ENCODE data around the gene TSHZ3.

The TSHZ3 gene

DNA sequence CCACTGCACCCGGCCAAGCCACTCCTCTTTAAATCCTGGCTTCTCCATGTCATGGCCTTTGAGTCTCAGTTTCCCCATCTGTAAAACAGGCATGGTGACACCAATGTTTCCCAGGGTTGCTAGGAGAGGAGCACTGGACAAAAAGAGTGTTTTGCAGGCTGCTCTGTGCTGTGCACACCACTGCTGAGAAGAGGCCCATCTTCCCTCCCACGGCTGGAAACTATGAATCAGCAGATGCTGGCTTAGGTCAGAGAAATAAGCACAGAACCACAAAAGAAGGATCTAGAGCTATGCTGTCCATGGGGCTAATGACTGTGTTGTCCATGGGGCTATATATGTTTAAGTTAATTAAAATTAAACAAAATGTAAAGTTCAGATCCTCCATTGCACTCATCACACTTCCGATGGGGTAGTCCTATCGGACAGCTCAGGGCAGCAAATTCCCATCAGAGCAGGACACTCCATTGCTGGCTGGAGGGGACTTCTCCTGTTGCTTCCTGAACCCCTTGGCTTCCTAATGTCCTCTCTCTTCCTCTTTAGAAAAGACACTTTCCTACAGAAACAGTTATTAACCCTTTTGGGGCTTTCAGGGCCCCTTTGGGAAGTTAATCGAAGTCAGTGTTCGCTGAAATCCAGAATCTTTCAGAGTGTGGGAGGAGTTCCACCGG, 37.1 kb downstream of the TSHZ3 start:
- DNase-seq = no peak

DNA sequence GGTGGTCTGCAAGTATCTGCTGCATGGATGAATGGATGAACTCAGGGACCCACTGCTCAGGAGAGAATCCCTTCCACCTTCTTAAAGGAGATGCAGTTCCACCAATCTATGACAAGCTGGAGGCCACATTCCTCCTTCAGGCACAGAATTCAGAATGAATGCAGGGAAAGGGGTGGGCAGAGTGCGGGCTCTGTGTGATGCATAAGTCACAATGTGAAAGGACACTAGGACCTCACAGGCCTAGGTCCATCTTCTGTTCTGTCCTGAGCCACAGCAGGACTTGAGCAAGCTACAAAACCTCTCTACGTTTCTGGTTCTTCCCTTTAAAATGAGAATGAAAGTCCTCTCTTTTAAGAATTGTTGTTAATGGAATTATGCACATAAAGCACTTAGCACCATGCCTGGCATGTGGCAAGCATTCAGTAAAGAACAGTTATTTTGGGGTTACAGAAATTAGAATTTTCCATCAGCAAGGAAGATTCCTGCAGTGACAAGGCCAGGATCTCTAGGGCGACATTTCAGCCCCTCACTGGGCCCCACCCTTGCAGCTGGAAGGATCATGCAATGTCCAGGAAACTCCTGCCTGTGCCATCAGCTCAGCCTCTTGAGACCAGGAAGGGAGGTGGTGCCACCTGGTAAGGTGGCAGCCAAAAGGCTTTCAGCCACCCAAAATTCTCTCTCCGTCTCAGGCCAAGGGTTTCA, 38.7 kb downstream of the TSHZ3 start:
- no peak for DNase-seq

DNA sequence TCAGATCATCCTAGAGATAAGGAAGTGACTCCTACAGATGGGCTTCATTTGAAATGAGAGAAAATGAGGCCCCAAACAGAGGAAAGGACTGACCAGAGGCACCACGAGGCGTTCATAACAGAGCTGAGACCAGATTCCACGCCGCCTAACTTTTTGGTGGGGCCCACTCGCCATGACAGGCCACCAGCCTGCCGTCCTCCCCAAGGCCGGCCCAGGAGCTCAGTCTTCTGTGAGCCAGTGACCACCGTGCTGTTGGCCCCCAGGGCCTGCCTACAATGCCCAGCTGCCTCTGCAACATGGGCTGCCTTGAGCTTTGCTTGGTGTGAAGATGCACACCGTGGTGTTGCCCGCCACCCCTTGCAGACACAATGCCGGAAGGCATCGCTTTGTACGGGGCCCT, 40.5 kb downstream of the TSHZ3 start:
- DNase-seq = no peak

DNA sequence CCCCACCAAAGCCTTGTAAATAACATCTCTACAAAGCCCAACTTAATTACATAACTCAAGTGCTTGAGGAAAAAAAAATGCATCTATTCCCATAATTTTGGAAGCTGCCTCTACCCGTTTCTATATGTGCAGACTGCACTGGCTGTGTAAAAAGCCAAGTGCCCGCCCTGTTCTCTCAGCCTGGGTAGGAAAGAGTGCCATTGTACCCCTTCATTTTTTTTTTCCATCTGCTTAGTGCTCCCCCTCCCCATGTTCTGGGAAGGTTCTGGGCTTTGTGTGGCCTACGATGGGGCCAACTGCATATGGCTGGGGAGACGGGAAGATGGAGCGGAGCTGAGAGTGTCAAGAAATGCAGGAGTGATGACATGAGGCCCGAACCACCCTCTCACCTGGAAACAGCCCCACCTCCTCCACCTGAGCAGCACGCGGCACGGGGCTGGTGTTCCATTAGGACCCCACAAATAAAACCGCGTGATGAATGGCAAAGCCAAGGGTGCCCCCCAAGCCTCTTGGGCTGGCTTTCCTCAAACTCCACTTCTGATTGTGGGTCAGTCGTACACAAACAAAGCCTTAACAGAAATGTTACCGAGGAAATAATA, 42.1 kb downstream of the TSHZ3 start:
- no peak for DNase-seq

DNA sequence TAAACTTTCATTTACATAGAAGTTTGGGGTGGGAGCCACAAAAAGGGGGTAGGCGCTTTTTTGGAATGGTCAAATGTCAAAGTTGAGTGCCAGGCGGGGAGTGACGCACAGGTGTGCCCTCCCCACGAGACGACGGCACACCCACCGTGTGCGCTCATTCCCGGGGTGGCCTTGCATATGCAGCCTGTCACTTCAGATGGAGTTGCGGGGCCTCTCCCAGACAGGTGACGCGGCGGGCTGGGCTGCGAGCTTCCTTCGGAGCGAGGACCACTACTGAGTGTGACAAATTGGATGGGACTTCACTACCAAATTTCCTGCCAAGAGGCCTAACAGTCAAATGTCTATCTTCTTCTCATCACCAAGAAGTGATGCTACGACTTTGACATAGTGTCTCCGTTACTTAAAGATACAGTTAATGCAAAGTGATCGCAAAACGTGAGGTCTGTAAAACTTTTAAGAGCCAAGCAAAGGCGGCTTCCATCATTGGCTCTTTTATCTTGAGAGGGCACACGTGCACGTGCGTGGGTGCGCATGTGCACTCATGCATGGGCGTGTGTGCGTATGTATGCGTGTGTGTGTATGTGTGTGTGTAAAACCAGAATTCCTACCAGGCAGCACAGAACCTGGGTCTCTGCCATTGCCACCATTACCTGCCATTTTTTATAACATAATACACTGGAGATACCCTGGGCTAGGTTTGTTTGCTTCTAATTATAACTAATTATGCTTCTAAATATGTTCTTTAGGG, 43.1 kb downstream of the TSHZ3 start:
- no peak for DNase-seq

DNA sequence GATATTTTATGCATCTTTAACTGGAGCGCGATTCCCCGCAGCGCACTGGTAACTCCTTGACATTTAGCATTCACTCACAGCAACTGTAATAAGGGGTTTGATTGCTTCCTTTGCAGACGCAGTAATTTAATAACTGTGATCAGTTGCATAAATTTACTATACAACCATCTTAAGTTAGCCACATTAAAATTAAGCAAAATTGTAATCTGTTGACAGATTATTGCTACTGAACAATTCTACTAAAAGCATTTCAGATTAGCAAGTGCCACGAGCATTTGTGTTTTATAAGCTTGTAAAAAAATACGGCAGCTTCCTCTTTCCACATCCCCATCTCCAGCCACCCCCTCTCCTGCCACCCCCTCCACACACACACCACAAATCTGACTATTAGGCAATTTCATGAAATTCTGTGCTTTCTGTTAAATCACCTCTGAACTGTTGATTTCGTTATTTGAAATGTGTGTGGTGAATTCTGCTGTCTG, 44.4 kb downstream of the TSHZ3 start:
- no peak for DNase-seq

DNA sequence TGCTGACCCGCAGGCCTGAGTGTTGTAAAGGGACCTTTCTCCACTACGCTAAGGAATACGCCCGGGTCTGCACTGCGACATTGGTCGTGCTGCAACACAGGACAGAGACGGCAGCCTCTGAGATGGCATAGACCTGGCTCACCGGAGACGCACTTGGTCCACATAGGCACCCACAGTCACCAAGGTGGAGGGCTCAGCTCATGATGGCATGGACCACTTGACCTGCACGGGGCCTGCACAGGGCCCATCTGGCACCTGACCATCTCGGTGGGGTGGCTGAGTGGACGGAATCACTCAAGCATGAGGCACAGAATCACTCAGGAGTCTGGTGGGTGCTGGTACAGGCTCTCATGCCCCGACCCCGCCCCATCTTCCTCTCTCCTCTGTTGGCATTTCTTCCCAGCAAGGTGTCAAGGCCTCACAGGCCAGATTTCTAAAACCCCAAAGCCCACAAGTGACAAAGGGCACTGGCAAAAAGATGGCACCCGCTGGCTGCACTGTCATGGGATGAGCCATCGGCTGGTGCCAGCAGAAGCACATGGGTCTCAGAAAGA, 45.9 kb downstream of the TSHZ3 start:
- no peak for DNase-seq

DNA sequence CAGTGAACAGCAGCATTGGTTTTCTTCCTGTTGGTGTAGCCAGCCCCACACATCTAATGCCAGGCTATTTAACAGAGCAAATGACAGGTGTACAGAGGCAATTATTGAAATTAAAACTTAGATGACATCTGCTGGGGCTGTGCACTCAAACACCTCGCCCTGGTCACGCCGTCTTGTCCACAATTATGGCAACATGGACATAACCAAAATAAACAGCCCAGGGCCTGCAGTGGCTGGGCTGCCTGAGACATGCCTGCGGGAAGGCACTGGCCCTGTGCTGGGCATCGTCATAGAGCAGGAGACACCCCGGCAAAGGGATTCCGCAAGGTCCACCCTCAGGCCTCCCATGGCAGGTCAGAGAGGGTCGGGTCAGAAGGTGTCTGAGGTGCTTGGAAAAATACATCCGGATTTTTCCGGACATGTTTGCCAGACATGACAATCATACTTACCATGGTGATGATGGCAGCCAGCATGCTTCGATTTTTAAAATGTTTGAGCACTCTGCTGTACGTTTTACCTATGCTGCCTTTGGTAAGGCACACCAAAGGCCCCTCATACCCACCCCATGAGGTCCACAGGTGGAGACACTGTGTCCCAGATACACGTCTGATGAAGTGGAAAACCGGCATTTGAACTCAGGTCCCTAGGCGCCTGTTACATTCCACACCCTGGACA, 47.8 kb downstream of the TSHZ3 start:
- no peak for DNase-seq

DNA sequence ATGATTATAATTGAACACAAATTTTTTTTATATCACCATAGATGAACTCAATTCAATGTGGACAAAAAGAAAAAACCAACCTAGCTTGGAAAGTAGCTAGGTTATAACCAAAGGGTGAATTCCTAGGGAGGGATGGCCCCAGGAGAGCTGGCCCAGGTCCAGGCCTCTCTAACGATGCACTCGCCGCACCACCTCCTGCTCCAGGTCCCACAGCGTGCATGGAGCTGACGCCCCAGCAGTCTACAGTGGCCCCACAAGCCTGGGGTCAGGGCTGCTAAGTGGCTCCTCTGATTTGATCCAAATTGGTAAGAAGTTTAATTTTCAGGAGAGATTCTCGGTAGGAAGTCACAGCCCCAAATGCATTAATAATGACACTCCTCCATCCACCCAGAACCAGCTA, 48.8 kb downstream of the TSHZ3 start:
- no peak for DNase-seq

DNA sequence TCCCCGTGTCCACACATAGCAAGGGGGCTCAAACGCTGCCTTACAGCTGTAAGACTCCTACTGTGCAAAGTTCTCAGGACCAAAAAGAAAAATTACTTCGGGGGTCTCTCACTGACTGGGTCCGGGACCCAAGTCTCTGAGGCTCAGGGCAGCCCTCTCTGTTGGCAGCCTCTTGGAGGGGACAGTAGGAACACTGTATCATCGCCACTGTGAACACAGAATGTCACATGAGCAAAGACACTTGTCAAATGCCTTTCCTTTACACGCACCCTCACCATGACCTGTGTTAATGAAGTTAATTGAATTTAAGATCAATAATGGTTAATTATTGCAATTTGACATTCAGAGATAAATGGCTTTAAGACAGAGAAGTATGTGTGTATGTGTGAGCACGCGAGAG, 49.6 kb downstream of the TSHZ3 start:
- DNase-seq = no peak

DNA sequence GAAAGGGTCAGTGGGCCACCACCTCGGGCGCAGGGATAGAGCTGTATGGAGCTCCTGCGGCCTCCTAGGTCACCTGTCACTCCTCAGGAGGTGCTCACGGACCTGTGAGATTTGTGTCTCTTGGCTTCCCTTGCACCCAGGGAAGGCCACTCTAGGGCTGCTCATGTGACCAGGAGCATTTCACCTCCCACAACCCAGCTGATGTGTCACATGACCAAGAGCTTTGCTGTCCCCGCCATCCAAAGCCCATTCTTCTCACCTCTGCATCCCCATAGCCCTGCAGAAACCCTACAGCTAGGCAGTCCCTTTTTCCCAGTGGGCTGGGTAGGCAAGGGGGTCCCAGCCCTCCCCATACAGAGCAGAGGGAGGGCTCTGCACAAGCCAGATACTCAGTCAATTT, 51.2 kb downstream of the TSHZ3 start:
- DNase-seq = no peak

DNA sequence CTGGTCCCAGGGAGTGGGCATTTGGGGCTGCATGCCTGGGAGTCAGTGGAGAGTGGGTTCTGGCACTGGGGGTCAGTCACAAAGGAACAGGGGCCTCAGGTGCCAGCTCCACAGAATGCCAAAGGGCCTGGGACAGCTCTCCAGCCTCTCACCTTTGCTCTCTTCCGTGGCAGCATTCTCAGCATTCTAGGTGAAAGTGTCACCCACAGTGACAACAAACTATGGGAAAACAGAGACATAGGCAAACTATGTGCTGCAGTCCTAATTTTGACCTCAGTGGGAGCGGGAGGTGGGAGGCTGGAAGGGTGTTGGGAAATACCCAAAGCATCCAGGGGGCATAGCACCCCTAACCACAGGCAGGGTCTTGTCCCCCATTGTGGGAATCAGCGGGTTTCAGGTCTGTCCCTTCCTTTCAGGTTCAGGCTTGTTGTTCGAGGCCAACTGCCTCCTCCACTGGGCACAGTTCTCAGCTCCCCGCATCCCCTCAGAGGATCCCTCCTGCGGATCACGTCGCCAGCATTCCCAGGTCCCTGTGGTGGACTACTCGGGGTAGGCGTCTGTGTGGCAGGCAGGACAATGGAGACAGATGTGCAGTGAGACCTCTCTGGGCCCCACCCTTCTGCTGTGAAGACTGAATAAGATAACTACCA, 52.4 kb downstream of the TSHZ3 start:
- no peak for DNase-seq

DNA sequence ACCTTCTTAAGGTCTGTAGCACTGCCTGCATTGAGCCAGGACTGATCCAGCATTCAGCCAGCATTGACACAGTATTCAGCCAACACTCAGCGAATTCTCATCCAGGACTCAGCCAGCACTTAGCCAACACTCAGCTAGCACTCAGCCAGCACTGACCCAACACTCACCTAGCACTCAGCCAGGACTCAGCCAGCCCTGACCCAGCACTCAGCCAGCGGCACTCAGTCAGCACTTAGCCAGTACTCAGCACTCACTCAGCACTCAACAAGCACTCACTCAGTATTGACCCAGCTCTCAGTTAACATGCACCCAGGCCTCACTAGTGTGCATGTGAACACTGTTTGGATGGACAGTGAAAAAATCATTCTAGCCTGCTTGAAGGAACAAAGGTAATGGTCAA, 55.0 kb downstream of the TSHZ3 start:
- DNase-seq = no peak

DNA sequence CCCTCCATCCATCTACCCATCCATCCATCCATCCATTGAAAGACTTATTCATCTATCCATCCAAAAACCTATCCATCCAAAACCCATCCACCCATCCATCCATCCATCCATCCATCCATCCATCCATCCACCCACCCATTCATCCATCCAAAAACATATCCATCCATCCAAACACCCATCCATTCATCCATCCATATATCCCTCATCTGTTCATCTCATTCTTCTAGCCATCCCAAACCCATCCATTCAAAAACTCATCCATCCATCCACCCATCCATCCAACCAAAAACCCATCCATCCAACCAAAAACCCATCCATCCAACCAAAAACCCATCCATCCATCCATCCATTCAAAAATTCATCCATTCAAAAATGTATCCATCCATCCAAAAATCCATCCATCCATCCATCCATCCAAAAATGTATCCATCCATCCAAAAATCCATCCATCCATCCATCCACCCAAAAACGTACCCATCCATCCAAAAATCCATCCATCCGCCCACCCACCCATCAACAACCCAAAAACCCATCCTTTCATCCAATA, 56.5 kb downstream of the TSHZ3 start:
- no peak for DNase-seq

DNA sequence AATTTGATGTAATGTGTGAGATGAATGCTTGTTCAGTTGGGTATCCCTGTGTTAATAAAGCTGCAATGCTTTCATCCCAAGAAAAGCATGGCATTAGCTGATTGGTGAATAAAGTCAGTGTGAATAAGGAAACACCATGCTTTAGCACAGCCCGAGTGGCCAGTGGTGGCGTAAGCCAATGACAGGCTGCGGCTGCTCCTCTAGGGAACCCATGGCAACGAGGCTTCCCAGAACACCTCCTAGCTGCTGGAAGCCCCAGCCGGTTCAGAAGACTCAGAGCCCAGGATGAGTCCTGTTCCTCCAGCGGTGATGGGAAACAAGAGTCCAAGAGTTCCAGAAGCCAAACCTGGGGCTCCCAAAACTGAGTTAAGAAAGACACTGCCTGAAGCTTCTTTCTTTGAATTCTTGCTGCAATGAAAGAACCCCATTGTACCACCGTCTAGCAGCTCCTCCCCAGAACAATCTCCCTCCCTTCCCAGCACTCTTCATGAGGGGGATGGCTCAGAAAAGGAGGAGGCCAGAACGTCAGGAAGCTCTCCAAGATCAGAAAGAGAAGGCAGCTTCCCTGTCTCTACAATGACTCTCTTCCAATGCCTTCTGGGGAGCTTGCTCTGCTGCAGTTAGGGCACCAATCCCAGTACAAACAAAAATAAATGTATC, 58.2 kb downstream of the TSHZ3 start:
- no peak for DNase-seq

DNA sequence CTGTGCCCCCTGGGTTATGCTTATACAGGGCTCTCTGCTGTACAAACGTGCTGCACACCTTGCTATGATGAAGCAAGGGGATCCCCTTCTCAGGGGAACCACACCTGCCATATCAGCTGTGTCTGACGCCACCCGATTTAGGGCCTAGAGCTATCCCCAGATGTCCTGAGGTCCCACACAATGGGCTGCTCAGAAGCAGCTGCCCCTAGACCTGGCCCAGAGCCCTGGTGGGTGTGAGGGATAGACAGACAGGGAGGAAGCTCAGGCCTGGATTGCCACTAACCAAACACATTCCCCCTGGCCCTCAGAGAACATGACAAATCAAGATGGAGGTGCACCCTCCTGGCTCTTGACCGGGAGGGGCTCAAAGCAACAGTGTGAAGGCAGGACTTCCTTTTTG, 59.3 kb downstream of the TSHZ3 start:
- no peak for DNase-seq

DNA sequence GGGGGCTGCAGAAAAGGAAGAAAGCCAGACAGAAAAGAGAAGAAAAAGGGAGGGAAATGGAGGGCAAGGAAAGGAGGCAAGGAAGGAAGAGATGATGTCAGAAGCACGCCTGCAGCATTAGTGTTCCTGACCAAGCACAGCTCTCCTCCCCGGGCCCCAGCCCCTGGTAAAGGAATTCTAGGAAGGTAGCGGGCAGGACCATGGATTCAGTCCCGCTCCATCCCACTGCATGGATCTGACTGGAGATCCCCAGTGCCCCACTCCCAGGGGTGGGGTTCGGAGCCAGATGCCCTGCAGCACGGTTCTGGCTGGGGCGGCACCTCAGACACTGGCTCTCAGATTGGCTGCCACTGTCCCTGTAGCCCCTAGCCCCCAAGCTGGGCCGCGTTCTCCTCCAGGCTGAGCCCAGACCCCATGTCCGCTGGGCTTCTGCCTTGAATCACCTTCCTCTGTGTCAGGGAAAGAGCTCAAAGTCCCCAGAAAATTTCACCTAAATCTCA, 59.8 kb downstream of the TSHZ3 start:
- no peak for DNase-seq

DNA sequence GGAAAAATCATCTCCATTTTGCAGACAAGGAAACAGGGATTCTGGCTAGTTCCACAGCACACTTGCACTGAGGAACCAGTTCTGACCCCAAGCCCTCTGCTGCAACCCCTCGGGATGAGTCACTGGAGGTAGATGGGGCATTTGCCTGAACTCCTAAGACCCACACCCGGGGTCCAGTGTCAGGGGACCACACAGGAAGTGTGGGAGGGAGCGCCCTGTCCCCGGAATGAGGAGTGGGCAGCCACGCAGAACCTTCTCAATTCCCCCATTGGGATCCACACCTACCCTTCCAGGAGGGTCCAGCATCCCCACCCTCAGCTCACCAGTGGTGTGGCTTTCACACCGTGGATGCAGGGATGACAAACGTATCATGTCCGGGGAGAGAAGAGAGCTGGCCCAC, 62.7 kb downstream of the TSHZ3 start:
- no peak for DNase-seq

DNA sequence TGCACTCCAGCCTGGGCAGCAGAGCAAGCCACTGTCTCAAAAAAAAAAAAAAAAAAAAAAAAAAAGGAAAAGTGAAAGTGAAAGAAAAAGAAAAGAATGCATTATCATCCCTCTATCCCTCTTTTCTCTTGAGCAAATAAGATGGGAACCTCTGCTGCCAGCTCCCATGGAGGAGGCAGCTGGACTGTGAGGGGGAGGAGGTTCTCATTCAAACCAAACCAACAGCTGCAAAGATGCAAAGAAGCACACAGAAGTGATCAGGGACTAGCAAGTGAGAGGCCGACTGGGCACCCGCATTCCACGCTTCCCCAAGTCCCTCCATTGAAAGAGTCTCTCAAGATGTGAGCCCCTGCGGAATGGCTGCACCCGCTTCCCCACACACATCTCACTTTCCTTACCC, 63.5 kb downstream of the TSHZ3 start:
- DNase-seq = no peak

DNA sequence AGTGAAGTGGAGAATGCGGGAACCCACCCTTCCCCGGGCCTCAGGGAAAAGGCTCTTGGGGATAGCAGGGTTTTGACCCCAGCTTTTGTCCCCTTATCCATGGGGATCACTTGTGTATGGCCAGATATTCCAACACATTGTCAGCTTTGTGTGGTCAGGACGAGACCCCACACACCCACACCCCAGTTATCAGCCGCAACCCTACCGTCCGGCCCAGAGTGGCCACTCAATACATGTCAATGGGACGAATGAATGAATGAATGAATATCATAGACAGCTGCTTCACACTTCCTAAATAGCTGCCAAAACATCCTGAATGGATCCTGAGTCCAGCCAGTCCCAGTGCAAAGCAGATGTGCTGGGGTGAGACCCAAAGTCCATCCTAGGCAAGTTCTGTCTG, 64.6 kb downstream of the TSHZ3 start:
- no peak for DNase-seq

DNA sequence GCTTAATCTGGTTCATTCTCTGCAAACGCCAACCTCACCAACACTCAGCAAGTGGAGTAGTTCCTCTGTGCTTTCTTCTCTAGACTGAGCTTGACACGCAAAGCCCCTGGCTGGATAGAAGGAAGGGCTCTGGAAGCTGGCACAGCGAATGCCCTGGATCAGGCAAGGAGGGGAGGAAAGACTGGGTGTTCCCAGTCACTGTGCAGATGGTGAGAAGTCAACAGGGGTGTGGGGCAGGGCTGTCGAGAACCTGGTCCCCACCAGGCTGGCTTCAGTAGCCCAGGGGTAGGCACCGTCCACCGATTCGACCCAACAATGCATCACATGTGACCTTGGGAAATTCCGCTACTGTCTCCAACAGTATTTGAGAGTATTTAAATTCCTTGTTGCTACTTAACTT, 65.5 kb downstream of the TSHZ3 start:
- DNase-seq = no peak

Measured in NCI-H187 (cell line).